ENCODE measurements around the gene IL7R.

IL7R gene

DNA sequence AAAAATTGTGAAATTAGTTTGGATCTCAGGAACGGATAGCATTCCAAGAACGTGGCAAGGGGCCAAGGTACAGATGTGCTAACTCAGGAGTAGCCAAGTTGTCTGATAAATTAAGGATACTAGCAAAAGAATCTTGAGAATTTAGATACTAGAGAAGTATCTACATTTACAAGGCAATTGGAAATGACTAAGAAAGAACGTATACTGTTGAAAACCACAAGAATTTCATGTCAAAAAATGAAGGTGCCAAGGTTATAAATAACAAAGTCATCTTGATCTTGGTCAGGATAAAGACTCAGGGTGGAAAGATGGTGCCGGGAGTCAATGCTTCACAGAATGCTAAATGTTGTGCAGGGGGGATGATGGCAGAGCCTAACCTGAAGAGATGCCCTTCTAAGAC lies 62.5 kb downstream of the IL7R start:
- no peak for DNase-seq

DNA sequence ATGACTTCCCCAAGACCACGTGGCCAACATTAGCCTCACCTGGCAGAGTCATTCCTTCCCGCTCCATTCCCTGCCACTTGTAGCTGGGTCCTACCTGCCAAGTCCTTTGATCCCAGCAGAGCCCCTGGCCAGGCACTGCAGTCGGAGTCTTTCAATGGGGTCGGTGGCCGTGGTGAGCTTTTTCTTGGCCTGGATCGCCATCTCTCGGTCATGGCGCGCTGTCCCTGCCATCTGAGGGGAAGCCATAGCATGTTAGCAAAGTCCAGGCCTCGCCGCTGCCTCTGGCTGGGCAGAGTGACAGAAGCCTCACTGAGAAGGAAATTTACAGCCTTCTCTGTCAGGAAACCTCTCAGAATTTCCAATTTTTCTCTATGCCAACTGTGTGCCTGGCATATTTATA lies 64.2 kb downstream of the IL7R start:
- no peak for DNase-seq

DNA sequence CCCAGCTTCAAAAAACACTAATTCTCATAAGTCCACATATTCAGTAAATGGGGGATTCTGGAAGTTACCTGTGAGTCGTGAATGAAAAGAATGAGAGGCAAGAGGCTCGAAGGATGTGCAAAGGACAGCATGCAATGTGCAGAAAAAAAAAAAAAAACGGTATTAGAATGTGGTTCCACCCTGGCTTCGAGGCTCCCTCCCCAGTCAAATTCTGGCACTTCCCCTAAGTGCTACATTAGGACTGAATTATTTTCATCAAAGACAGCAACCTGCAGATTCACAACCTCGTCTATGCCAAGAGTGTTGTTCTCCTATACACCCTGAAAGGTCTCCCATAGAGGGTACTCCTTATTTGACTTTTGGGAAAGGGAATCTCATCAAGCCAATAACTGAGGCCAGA lies 65.2 kb downstream of the IL7R start:
- DNase-seq = no peak

DNA sequence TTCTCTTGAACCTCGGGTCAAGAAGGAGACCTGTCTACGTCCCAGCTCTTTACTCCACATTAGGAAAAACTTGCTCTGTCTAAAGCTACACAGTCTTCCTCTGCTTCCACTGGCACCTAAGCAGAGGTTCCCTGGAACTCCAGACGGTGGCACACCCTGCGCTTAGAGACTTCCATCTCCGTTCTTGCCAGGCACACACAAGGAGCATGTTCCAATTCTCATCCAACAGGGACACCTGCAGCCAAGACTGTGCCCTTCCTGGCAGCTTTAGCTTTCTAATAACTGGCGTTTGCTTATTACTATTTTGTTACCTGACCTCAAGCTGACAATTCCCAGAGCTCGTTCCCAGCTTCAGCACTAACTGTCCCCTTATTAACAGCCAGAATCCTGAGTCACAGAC lies 65.8 kb downstream of the IL7R start:
- no peak for DNase-seq

DNA sequence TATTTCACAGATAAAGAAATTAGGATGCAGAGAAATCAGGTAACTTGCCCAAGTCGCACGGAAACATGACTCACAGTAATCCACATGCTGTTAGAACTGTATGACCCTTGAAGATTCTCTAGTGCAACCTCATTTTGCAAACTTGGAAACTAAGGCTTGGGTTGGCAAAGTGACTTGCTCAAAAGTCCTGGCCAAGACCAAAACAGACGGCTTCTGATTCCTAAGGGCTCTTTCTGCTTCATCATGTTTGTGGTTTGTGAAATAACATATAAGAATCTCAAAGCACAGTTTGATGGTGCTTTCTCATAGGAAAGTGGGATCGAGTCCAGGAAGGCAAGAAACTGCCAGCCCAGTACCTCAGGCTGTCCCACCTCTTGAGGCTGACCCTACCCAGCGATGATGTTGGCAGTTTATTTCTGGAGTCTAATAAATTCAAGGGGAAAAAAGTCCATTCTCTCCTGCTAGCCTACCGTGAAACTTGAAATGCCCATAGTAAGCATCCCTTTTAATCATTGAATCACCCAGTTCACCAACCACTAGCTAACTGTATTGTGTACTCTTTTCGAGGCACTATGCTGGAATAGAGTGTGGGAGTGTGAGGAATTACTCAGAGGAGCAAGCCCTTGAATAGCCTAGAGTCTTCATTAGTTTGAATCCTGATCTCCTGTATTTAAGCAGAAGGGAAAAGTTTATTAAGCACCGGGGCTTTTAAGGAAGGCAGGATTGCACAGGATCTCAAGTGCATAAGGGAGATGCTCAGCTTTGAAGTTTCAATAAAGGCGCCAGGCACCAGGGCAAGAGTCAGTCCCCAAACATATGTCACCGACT lies 67.6 kb downstream of the IL7R start:
- DNase-seq = no peak

DNA sequence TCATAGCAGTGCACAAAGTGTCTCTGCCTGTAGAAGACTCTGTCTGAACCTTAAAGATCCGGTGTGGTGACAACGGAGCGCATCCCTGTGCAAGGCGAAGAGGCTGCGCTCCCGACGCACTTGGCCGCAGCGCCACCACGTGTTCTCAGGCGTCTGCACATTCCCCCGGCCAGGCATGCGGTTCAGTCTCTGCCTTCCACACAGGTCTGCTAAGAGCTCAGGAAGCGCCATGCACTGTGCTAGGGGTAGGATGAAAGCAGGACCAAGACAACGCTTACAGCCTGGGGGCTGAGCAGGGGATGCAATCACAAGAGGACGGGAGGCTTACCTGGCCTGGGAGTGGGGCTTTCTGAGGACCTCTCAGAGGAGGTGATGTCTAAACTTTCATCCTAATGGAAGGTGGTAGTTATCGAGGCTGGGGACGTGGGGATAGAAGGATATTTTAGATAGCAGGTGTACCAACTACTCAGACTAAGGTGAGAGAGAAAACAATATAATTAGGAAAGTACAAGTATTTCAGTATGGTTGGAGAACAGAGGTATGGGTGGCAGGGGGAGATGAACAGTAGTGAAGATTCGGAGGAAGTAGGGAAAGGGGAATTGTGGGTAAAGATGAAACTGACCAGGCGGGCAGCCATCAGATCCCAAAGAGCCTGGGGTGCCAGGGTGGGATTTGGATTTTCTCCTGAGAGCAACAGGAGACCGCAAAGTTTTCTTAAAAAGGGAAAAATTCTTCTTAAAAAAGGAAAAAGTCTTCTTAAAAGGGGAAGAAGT lies 68.4 kb downstream of the IL7R start:
- DNase-seq = peak; percentile 55 to 74

DNA sequence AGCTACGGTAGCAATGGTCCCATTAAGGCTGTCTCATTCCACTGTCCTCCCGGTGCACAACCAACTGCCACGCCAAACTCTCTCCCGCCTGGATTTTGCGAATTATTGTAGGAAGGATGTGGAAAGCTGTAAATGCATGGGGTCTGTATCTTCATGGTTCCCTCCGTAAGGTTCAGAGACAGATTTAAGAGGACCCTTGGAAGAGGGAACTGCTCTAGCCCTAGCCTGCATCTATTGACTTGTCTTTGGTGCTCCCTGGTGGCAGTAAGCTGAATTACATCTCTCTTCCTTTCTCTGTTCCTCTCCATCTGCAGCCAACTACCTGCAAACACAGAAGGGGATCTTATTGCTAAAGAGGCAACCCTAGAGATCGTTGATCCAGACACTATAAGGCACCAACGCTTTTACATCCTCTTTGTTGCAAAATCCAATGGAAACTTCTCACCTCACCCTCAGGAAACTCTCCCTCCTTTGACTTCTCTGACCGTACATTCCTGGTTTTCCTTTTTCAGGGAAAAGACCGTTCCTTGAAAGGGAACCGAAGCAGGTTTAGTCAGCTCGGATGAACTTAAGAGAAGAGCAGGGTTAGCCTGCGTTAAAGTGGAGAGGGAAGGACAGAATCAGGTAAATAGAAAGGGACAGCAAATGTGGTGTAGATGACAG lies 69.8 kb downstream of the IL7R start:
- peak; percentile 59 to 63 for DNase-seq
